H9 (cell line): ENCODE measurements around the gene FAM72C. TPM values are rescaled to one million over a fixed set of nuclear protein-coding genes. Genes with fewer than 3 reads are reported as not detected.
"Not testable (repeated sequence)": the region's sequence is repeated elsewhere in the genome, so short reads cannot be mapped to it uniquely, and the experiment has no call there.

Experiments
- DNase-seq: peaks from one replicate; pipeline ENCODE4 v3.0.0-alpha.2; 2017
- H2AFZ ChIP-seq: one replicate; pipeline ENCODE4 v1.6.1; 2013; ENCODE audit warnings: mild to moderate bottlenecking, low read length, control low read depth, moderate library complexity
- H2AK5ac ChIP-seq: 2 replicates; pipeline ENCODE4 v1.6.1; 2013; ENCODE audit warnings: low read length, control low read depth, mixed read lengths; ENCODE audit not compliant: insufficient read length
- H2BK120ac ChIP-seq: one replicate; pipeline ENCODE4 v1.6.1; 2013; ENCODE audit warnings: low read depth, mild to moderate bottlenecking, low read length, control low read depth, inconsistent platforms; ENCODE audit not compliant: poor library complexity, severe bottlenecking
- H2BK12ac ChIP-seq: 2 replicates; pipeline ENCODE4 v1.6.1; 2013; ENCODE audit warnings: low read length, control low read depth, mixed read lengths, low read depth; ENCODE audit not compliant: insufficient read length
- H2BK15ac ChIP-seq: 2 replicates; pipeline ENCODE4 v1.6.1; 2013; ENCODE audit warnings: low read depth, low read length, control low read depth
- H2BK20ac ChIP-seq: one replicate; pipeline ENCODE4 v1.6.1; 2013; ENCODE audit warnings: low read depth, mild to moderate bottlenecking, low read length, control low read depth, inconsistent platforms; ENCODE audit not compliant: poor library complexity, severe bottlenecking
- H2BK5ac ChIP-seq: 2 replicates; pipeline ENCODE4 v1.6.1; 2013; ENCODE audit warnings: low read length, control low read depth, mixed read lengths; ENCODE audit not compliant: insufficient read length
- H3K14ac ChIP-seq: 2 replicates; pipeline ENCODE4 v1.6.1; 2013; ENCODE audit warnings: low read length, control low read depth; ENCODE audit not compliant: insufficient read depth
- H3K18ac ChIP-seq: 2 replicates; pipeline ENCODE4 v1.6.1; 2013; ENCODE audit warnings: low read depth, mild to moderate bottlenecking, mixed read lengths, low read length, control low read depth; ENCODE audit not compliant: insufficient read length
- H3K23ac ChIP-seq: 2 replicates; pipeline ENCODE4 v1.6.1; 2013; ENCODE audit warnings: low read length, control low read depth, mixed read lengths, low read depth; ENCODE audit not compliant: insufficient read length
- H3K23me2 ChIP-seq: 2 replicates; pipeline ENCODE4 v1.6.1; 2013; ENCODE audit warnings: low read depth, mild to moderate bottlenecking, mixed read lengths, low read length, control low read depth; ENCODE audit not compliant: insufficient read length, poor library complexity, severe bottlenecking
- H3K27ac ChIP-seq: 2 replicates; pipeline ENCODE4 v1.5.1; 2013; ENCODE audit warnings: low read length, control low read depth, mixed read lengths, low read depth; ENCODE audit not compliant: insufficient read length
- H3K27me3 ChIP-seq: 2 replicates; pipeline ENCODE4 v1.6.1; 2013; ENCODE audit warnings: low read length, control low read depth, inconsistent platforms; ENCODE audit not compliant: insufficient read depth
- H3K4ac ChIP-seq: 2 replicates; pipeline ENCODE4 v1.6.1; 2013; ENCODE audit warnings: low read depth, mild to moderate bottlenecking, control low read depth, inconsistent platforms, low read length, moderate library complexity
- H3K4me1 ChIP-seq: 2 replicates; pipeline ENCODE4 v1.6.1; 2013; ENCODE audit warnings: low read length, control low read depth, inconsistent platforms; ENCODE audit not compliant: insufficient read depth
- H3K4me2 ChIP-seq: 2 replicates; pipeline ENCODE4 v1.6.1; 2013; ENCODE audit warnings: low read length, control low read depth, mixed read lengths; ENCODE audit not compliant: insufficient read length, insufficient read depth
- H3K56ac ChIP-seq: 2 replicates; pipeline ENCODE4 v1.6.1; 2013; ENCODE audit warnings: low read depth, mild to moderate bottlenecking, mixed read lengths, low read length, control low read depth; ENCODE audit not compliant: insufficient read length
- H3K79me1 ChIP-seq: 2 replicates; pipeline ENCODE4 v1.6.1; 2013; ENCODE audit warnings: low read depth, mild to moderate bottlenecking, moderate library complexity, low read length, control low read depth, inconsistent platforms; ENCODE audit not compliant: insufficient read depth, poor library complexity, severe bottlenecking
- H3K79me2 ChIP-seq: 2 replicates; pipeline ENCODE4 v1.6.1; 2013; ENCODE audit warnings: low read length, control low read depth, inconsistent platforms; ENCODE audit not compliant: insufficient read depth
- H3K9ac ChIP-seq: 2 replicates; pipeline ENCODE4 v1.6.1; 2013; ENCODE audit warnings: low read length, control low read depth, mixed read lengths; ENCODE audit not compliant: insufficient read length; ENCODE audit errors: extremely low read depth
- H3K9me3 ChIP-seq: one replicate; pipeline ENCODE4 v1.6.1; 2013; ENCODE audit warnings: low read depth, low read length, inconsistent platforms; ENCODE audit not compliant: control insufficient read depth
- H3T11ph ChIP-seq: one replicate; pipeline ENCODE4 v1.6.1; 2013; ENCODE audit warnings: mild to moderate bottlenecking, low read length, control low read depth, inconsistent platforms
- H4K20me1 ChIP-seq: one replicate; pipeline ENCODE4 v1.6.1; 2013; ENCODE audit not compliant: control insufficient read depth, insufficient read length, insufficient read depth
- H4K5ac ChIP-seq: 2 replicates; pipeline ENCODE4 v1.6.1; 2013; ENCODE audit warnings: low read depth, mild to moderate bottlenecking, mixed read lengths, low read length, control low read depth; ENCODE audit not compliant: insufficient read length
- H4K8ac ChIP-seq: replicated peaks from 2 replicates; pipeline ENCODE4 v1.6.1; 2013; ENCODE audit warnings: low read length, control low read depth, mixed read lengths, low read depth; ENCODE audit not compliant: insufficient read length
- H4K91ac ChIP-seq: 2 replicates; pipeline ENCODE4 v1.6.1; 2013; ENCODE audit warnings: low read depth, mild to moderate bottlenecking, moderate library complexity, mixed read lengths, low read length, control low read depth; ENCODE audit not compliant: insufficient read length
- H3K27ac Mint-ChIP-seq, 3 experiments: 2 replicates in 2 of 3; 3 replicates in 1 of 3; pipeline ENCODE4 v1.8.0; 2020 to 2021; ENCODE audit warnings: mixed read lengths in 3 of 3, mild to moderate bottlenecking in 1 of 3, moderate library complexity in 1 of 3
- H3K27me3 Mint-ChIP-seq: 2 replicates; pipeline ENCODE4 v1.8.0; 2021; ENCODE audit warnings: low read depth, mild to moderate bottlenecking, moderate library complexity, mixed read lengths
- H3K36me3 Mint-ChIP-seq, 3 experiments: 2 replicates in 2 of 3; 3 replicates in 1 of 3; pipeline ENCODE4 v1.8.0; 2020 to 2021; ENCODE audit warnings: low read depth in 3 of 3, mixed read lengths in 3 of 3; ENCODE audit not compliant: insufficient read depth in 1 of 3
- H3K4me1 Mint-ChIP-seq, 2 experiments: 2 replicates each; pipeline ENCODE4 v1.8.0; 2020; ENCODE audit warnings: mixed read lengths in 2 of 2
- H3K4me3 Mint-ChIP-seq, 2 experiments: 2 replicates in 1 of 2; 3 replicates in 1 of 2; pipeline ENCODE4 v1.8.0; 2020 to 2021; ENCODE audit warnings: mild to moderate bottlenecking in 2 of 2, mixed read lengths in 2 of 2, moderate library complexity in 1 of 2
- H3K9me3 Mint-ChIP-seq, 2 experiments: 2 replicates in 1 of 2; 3 replicates in 1 of 2; pipeline ENCODE4 v1.8.0; 2020; ENCODE audit warnings: mild to moderate bottlenecking in 2 of 2, mixed read lengths in 2 of 2, moderate library complexity in 1 of 2
- WGBS: extraction: QIAGEN DNeasy Blood & Tissue Kit; methylation state at CpG from one replicate; pipeline ENCODE4 v1.1.7; 2013; ENCODE audit warnings: missing lambda C conversion rate, low lambda C conversion rate, mixed read lengths; ENCODE audit not compliant: insufficient read length; ENCODE audit errors: extremely low coverage; 5-methylcytosine and 5-hydroxymethylcytosine counted together
- total RNA-seq: library from RNA; stranded (reverse); gene quantifications from 2 replicates; pipeline ENCODE4 v1.2.1, GENCODE V29; 2021

FAM72C gene
- total RNA-seq, 1 experiment from 2014 or later, result 3.5 TPM

- H3K14ac ChIP-seq, H2BK20ac ChIP-seq, H3K36me3 Mint-ChIP-seq, H3K4me2 ChIP-seq, H3K27me3 Mint-ChIP-seq, H3K4me1 ChIP-seq, H3K79me2 ChIP-seq, H3K23ac ChIP-seq, H3K27ac ChIP-seq, H3T11ph ChIP-seq, H2BK120ac ChIP-seq, H3K4me3 Mint-ChIP-seq, H4K20me1 ChIP-seq, H3K79me1 ChIP-seq, DNase-seq, H3K27me3 ChIP-seq, H3K4ac ChIP-seq, H2BK5ac ChIP-seq, H4K91ac ChIP-seq, H3K56ac ChIP-seq, H2AK5ac ChIP-seq, H4K8ac ChIP-seq, H2BK12ac ChIP-seq, H3K4me1 Mint-ChIP-seq, H3K9ac ChIP-seq, H3K9me3 Mint-ChIP-seq, H3K27ac Mint-ChIP-seq, H4K5ac ChIP-seq, H3K18ac ChIP-seq, H3K23me2 ChIP-seq, H2BK15ac ChIP-seq, H2AFZ ChIP-seq, H3K9me3 ChIP-seq: not testable (repeated sequence)
- WGBS, result no CpG with 5 or more reads among the region's 1 CpG
These were observed 5.9 kb downstream of the FAM72C start for GRCh38 chr1:143965860-143966259.

DNA sequence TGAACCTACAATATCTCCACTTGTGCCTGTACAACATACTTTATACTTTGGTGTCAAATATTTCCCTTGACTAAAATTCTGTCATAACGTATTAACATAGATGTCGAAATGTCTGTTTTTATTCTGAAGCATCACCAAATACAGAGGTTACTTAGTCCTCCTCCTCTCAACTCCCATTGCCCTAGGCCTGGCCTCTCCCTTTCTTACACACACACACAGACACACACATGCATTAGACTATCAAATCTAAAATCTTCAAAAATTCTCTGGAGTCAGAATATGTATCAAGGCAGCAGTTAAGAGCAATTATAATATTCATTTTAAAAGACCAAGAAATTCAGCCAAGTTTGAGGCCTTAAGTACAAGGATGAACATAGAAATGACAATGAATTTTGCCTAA, 7.5 kb downstream of the FAM72C start:
- not testable (repeated sequence) for H3K56ac ChIP-seq, H3K27me3 Mint-ChIP-seq, H3K23me2 ChIP-seq, H3K27ac ChIP-seq, H2AK5ac ChIP-seq, H2AFZ ChIP-seq, H2BK15ac ChIP-seq, H3K27ac Mint-ChIP-seq, H2BK12ac ChIP-seq, H3K4ac ChIP-seq, H3K9ac ChIP-seq, H3K4me1 Mint-ChIP-seq, H3K23ac ChIP-seq, H3K9me3 ChIP-seq, H3K4me3 Mint-ChIP-seq, H3K27me3 ChIP-seq, H3K4me1 ChIP-seq, H4K20me1 ChIP-seq, H3K36me3 Mint-ChIP-seq, H3T11ph ChIP-seq, H3K9me3 Mint-ChIP-seq, H3K4me2 ChIP-seq, H3K14ac ChIP-seq, H2BK5ac ChIP-seq, H3K79me2 ChIP-seq, H4K8ac ChIP-seq, H3K18ac ChIP-seq, H2BK20ac ChIP-seq, H3K79me1 ChIP-seq, H4K91ac ChIP-seq, H2BK120ac ChIP-seq, H4K5ac ChIP-seq, DNase-seq
- no CpG with 5 or more reads among the region's 2 CpGs for WGBS
